ENCODE results near the gene RAB4A. TPM values are rescaled to one million over a fixed set of nuclear protein-coding genes. Genes with fewer than 3 reads are reported as not detected.

RAB4A gene
- total and polyA plus RNA-seq, 2 of the 13 experiments (the other 11 are each of a cell fraction or from before 2014, with no cell fraction given): 56.0 to 80.1 TPM

GRCh38 chr1:229228522-229228921 is 42.4 kb upstream of the RAB4A start (continued):
- TF ChIP-seq ZNF75D (CRISPR knock-in tag; IDR thresholded peaks at IDR 0.05; ENCODE audit: borderline replicate concordance) (no peak), ZNF674 (CRISPR knock-in tag; IDR thresholded peaks at IDR 0.05; ENCODE audit: low read depth) (no peak)
- TF ChIP-seq, protein P1, sequence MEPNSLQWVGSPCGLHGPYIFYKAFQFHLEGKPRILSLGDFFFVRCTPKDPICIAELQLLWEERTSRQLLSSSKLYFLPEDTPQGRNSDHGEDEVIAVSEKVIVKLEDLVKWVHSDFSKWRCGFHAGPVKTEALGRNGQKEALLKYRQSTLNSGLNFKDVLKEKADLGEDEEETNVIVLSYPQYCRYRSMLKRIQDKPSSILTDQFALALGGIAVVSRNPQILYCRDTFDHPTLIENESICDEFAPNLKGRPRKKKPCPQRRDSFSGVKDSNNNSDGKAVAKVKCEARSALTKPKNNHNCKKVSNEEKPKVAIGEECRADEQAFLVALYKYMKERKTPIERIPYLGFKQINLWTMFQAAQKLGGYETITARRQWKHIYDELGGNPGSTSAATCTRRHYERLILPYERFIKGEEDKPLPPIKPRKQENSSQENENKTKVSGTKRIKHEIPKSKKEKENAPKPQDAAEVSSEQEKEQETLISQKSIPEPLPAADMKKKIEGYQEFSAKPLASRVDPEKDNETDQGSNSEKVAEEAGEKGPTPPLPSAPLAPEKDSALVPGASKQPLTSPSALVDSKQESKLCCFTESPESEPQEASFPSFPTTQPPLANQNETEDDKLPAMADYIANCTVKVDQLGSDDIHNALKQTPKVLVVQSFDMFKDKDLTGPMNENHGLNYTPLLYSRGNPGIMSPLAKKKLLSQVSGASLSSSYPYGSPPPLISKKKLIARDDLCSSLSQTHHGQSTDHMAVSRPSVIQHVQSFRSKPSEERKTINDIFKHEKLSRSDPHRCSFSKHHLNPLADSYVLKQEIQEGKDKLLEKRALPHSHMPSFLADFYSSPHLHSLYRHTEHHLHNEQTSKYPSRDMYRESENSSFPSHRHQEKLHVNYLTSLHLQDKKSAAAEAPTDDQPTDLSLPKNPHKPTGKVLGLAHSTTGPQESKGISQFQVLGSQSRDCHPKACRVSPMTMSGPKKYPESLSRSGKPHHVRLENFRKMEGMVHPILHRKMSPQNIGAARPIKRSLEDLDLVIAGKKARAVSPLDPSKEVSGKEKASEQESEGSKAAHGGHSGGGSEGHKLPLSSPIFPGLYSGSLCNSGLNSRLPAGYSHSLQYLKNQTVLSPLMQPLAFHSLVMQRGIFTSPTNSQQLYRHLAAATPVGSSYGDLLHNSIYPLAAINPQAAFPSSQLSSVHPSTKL (CRISPR knock-in tag; IDR thresholded peaks at IDR 0.05): no peak

DNA sequence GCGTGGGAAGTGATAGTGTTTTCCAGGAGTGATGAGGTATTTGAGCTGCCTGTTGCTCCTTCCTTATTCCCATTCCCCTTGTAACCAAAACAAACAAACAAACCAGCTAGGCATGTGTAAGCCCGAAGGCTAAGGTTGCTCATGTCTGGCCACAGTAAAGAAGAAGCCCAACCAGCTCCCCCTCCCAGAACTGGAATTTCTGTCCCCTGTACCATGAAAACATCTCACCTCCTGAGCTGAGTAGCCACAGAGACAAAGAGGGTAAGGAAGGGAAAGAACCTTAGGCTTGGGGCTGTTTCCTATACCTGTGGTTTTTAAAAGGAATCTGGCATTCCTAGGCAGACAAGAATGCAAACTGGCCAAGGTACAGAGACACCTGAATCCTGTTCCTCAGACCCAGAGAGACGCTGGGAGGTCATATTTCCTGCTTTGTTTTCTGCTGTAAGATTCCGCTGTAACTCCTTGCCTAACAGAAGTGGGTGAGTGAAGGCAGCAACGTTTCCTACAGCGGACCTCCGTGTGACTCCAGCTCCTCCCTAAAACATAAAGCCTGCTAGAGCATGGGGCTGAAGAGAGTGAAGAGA is 41.7 kb upstream of the RAB4A start:
- no peak overlapping the region for H3K27ac ChIP-seq (ENCODE audit: extremely low read length, insufficient read depth, low read length)
- H3K9me3 ChIP-seq (ENCODE audit: low read length): no peaks in the 10 kb centered on the region
- H4K20me1 ChIP-seq (ENCODE audit: insufficient read depth, low read length): no peaks in the 10 kb centered on the region
- in situ Hi-C loops (cut with HindIII; ENCODE audit: extremely low pct_ligation_motif_present, low pct_unique_long_range_greater_than_20kb): loop anchor here (10.0 kb wide), 1 partner anchor 494 kb away; the partner anchor contains the start of gene RHOU
- FAIRE-seq (no peak), ATAC-seq (no peak; the same call in 2 of the 3 replicates), DNase-seq (ENCODE audit: low spot score) (no peak)
- H2AFZ ChIP-seq (ENCODE audit: low read length): peak overlapping the region; percentile 86
- CTCF ChIA-PET (ENCODE audit: low intra/inter-chr PET ratio, low total read pairs): no interaction called here
- BruUV-seq (replicated peaks): no TSS peak
- peaks cover 75% of the 10 kb centered on the region for H3K4me1 ChIP-seq (ENCODE audit: insufficient read depth, low read length)
- H3K27me3 ChIP-seq (ENCODE audit: control insufficient read depth in 1 of 2, insufficient read depth in 2 of 2, low read length in 2 of 2): 0 out of 5 replicates have a peak, but pooled peaks cover 0 to 6% of the 10 kb centered on the region in 2 experiments
- POLR2A ChIA-PET: interaction anchor here (0.9 to 2.5 kb wide), 6 partner anchors 8 to 565 kb away, joined by 3 to 9 read pairs (median 5); no protein-coding TSS in a partner anchor
- peak overlapping the region in 1 of 3 experiments; percentile 36; a peak in 1 of 6 replicates for H3K4me3 ChIP-seq (replicated peaks in 1 of 3; ENCODE audit: insufficient read depth in 1 of 3, low read depth in 2 of 3, low read length in 3 of 3)
- intact Hi-C loops (cut with micrococcal nuclease; ENCODE audit: unreplicated experiment): loop anchor here (10.0 kb wide), 4 partner anchors 124 to 364 kb away; no protein-coding TSS in a partner anchor
- H3K4me2 ChIP-seq (ENCODE audit: low read depth, low read length): peak overlapping the region; percentile 77
- TF ChIP-seq MNT (IDR thresholded peaks at IDR 0.05) (no peak), ELF3 (CRISPR knock-in tag; IDR thresholded peaks at IDR 0.05) (no peak), HMG20B (CRISPR knock-in tag; conservative IDR thresholded peaks at IDR 0.05) (0 out of 2 replicates have a peak, but pooled peaks have one; percentile 16), SMC3 (IDR thresholded peaks at IDR 0.05; ENCODE audit: low read length) (no peak), TEAD3 (CRISPR knock-in tag; optimal IDR thresholded peaks at IDR 0.05; ENCODE audit: borderline replicate concordance) (peak; percentile 8)
- WGBS (ENCODE audit: low lambda C conversion rate): 22% methylated on average over 7 of the region's 7 CpGs
- no peaks in the 10 kb centered on the region for H3K36me3 ChIP-seq (replicated peaks in 1 of 2; ENCODE audit: control insufficient read depth in 1 of 2, insufficient read depth in 2 of 2, low read length in 2 of 2)
- H3K9ac ChIP-seq (ENCODE audit: insufficient read depth, low read depth, low read length): peak overlapping the region; percentile 50; the same call in 1 of the 2 replicates
- H3K79me2 ChIP-seq (ENCODE audit: insufficient read depth, low read length): no peaks in the 10 kb centered on the region

Measured in HepG2 (cell line).